Measurements from ENCODE around the gene PIGN.

DNA sequence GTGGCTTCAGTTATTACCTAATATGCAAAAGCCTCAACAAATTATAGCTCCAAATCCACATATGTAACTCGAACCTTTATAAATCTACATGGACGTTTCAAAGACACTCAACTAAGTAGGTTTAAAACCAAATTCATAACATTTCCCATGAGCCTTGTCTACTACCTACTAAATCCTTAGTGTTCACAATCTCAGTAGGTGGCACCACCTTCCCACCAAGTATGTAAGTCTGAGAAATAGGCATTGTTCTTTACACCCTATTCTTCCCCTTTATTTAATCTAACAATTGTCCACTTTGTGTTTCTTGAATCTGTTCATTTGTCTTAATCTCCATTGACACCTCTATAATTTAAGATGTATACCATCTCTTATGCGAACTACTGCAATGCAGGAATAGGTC lies 4.6 kb downstream of the PIGN start:
- TF ChIP-seq POLR2AphosphoS5 (IDR thresholded peaks at IDR 0.05; ENCODE audit: low read depth, low read length), result no peak
- TF ChIP-seq POLR2A (IDR thresholded peaks at IDR 0.05; ENCODE audit: low read depth, low read length), result no peak
- no peak for TF ChIP-seq TAF1 (IDR thresholded peaks at IDR 0.05; ENCODE audit: borderline replicate concordance, low read depth, low read length)

Measured in GM12892 (cell line).